ENCODE measurements around the gene NOL6. TPM values are rescaled to one million over a fixed set of nuclear protein-coding genes. Genes with fewer than 3 reads are reported as not detected.

Gene NOL6
- total and polyA plus RNA-seq, 2 of the 8 experiments (the other 6 are each of a cell fraction or from before 2014, with no cell fraction given) = 44.0 to 55.0 TPM

- TF ChIP-seq CHD7 (IDR thresholded peaks at IDR 0.05; ENCODE audit: insufficient replicate concordance, low read length) (no peak), TBP (IDR thresholded peaks at IDR 0.05; ENCODE audit: low read depth, low read length) (no peak), SUZ12 (IDR thresholded peaks at IDR 0.05; ENCODE audit: low read length) (no peak), SP1 (IDR thresholded peaks at IDR 0.05; ENCODE audit: low read depth, low read length) (no peak), EGR1 (IDR thresholded peaks at IDR 0.05; ENCODE audit: borderline replicate concordance, low read depth, low read length) (no peak), JUND (IDR thresholded peaks at IDR 0.05; ENCODE audit: low read length) (no peak), CHD1 (IDR thresholded peaks at IDR 0.05; ENCODE audit: low read depth, low read length) (no peak), ATF3 (IDR thresholded peaks at IDR 0.05; ENCODE audit: insufficient read depth, low read depth, low read length) (no peak), RAD21 (IDR thresholded peaks at IDR 0.05 in 1 of 2, conservative IDR thresholded peaks at IDR 0.05 in 1 of 2; ENCODE audit: low read depth in 2 of 2, low read length in 2 of 2) (no peak), HDAC2 (IDR thresholded peaks at IDR 0.05; ENCODE audit: borderline replicate concordance in 1 of 2, low read depth in 2 of 2, low read length in 2 of 2) (no peak)
Observed at GRCh38 chr9:33453999-33454660, 19.6 kb downstream of the NOL6 start (continued).
